ENCODE measurements around the gene SIDT2.

DNA sequence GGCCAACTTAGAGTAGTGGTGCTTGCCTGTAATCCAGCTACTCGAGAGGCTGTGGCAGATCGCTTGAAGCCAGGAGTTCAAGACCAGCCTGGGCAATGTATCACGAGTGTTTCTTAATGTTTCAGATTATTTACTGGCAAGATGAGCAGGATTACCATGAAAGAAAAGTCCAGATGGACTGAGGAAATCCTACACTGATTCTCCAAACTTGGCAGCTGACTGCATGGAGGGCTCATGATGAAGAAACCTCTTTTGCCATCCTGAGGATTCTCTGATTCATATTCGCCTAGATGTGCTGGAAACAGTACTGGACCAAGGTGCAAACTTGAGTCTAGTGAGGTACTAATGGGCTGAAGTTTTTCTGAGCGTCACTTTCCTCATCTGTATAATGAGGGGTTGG, 2.8 kb upstream of the SIDT2 start:
- TF ChIP-seq, protein P1, sequence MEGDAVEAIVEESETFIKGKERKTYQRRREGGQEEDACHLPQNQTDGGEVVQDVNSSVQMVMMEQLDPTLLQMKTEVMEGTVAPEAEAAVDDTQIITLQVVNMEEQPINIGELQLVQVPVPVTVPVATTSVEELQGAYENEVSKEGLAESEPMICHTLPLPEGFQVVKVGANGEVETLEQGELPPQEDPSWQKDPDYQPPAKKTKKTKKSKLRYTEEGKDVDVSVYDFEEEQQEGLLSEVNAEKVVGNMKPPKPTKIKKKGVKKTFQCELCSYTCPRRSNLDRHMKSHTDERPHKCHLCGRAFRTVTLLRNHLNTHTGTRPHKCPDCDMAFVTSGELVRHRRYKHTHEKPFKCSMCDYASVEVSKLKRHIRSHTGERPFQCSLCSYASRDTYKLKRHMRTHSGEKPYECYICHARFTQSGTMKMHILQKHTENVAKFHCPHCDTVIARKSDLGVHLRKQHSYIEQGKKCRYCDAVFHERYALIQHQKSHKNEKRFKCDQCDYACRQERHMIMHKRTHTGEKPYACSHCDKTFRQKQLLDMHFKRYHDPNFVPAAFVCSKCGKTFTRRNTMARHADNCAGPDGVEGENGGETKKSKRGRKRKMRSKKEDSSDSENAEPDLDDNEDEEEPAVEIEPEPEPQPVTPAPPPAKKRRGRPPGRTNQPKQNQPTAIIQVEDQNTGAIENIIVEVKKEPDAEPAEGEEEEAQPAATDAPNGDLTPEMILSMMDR (IDR thresholded peaks at IDR 0.05; ENCODE audit: poor library complexity, severe bottlenecking), result no peak
- TF ChIP-seq EZH2 (IDR thresholded peaks at IDR 0.05; ENCODE audit: borderline replicate concordance, insufficient read depth, low read length, poor library complexity, severe bottlenecking), result no peak
- TF ChIP-seq SMC3 (conservative IDR thresholded peaks at IDR 0.05; ENCODE audit: poor library complexity), result no peak
- TF ChIP-seq POLR2AphosphoS5 (IDR thresholded peaks at IDR 0.05), result no peak

Measured in neural cell (in vitro differentiated cells).